Endothelial cell of umbilical vein (primary cell): ENCODE results near the gene SSBP3.

ENCODE experiments used
- FOS ChIP-seq: IDR thresholded peaks from 2 replicates; pipeline ENCODE4 v1.6.1; 2011; ENCODE audit warnings: mild to moderate bottlenecking, low read length, moderate library complexity, borderline replicate concordance; ENCODE audit not compliant: insufficient read depth
- JUN ChIP-seq: IDR thresholded peaks from 2 replicates; pipeline ENCODE4 v1.6.1; 2011; ENCODE audit warnings: borderline replicate concordance, low read depth; ENCODE audit not compliant: insufficient read length, insufficient read depth
- MYC ChIP-seq: IDR thresholded peaks from one replicate; pipeline ENCODE4 v1.6.1; 2011; ENCODE audit warnings: mild to moderate bottlenecking, low read depth, low read length
- POLR2A ChIP-seq: IDR thresholded peaks from 2 replicates; pipeline ENCODE4 v1.6.1; 2012; ENCODE audit warnings: low read depth, mild to moderate bottlenecking, control low read depth, low read length
- POLR2AphosphoS5 ChIP-seq: IDR thresholded peaks from 2 replicates; pipeline ENCODE4 v1.6.1; 2012; ENCODE audit warnings: low read depth, mild to moderate bottlenecking, control low read depth, low read length, moderate library complexity; ENCODE audit not compliant: insufficient read depth
- TF ChIP-seq, protein P1 (sequence below), 2 donors: IDR thresholded peaks; 1 replicate in 1 of 2; 2 replicates in 1 of 2; pipeline ENCODE4 v1.5.1; 2011; ENCODE audit warnings: low read length in 2 of 2, mild to moderate bottlenecking in 2 of 2, moderate library complexity in 2 of 2, control low read depth in 1 of 2, inconsistent platforms in 1 of 2, low read depth in 1 of 2; ENCODE audit not compliant: insufficient read depth in 1 of 2; ENCODE audit errors: extremely low read depth in 1 of 2
- TF ChIP-seq, protein P2 (sequence below): IDR thresholded peaks from 2 replicates; pipeline ENCODE4 v1.6.1; 2011; ENCODE audit not compliant: insufficient read depth, insufficient read length

DNA sequence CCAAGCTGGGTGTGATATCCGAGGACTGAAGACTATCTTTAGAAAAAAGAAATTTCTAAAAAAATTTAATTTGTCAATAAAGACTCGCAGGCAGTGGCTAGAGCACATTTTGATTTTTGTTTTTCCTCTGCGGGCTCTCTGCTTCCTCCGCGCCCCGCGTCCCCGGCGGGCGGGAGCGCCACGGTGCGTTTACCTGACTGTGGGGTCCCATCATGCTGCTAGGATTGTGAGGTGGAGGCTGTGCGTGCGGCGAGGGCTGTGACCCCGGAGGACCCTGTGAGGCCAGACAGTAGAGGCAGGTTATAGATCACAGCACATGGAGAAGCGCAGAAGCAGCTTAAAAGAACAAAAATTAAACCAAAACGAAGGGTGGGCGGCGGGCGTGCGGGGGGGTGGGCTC is 148.3 kb downstream of the SSBP3 start:
- TF ChIP-seq, protein P1, sequence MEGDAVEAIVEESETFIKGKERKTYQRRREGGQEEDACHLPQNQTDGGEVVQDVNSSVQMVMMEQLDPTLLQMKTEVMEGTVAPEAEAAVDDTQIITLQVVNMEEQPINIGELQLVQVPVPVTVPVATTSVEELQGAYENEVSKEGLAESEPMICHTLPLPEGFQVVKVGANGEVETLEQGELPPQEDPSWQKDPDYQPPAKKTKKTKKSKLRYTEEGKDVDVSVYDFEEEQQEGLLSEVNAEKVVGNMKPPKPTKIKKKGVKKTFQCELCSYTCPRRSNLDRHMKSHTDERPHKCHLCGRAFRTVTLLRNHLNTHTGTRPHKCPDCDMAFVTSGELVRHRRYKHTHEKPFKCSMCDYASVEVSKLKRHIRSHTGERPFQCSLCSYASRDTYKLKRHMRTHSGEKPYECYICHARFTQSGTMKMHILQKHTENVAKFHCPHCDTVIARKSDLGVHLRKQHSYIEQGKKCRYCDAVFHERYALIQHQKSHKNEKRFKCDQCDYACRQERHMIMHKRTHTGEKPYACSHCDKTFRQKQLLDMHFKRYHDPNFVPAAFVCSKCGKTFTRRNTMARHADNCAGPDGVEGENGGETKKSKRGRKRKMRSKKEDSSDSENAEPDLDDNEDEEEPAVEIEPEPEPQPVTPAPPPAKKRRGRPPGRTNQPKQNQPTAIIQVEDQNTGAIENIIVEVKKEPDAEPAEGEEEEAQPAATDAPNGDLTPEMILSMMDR (IDR thresholded peaks at IDR 0.05; ENCODE audit: extremely low read depth in 1 of 2, insufficient read depth in 1 of 2, low read depth in 1 of 2, low read length in 2 of 2), result no peak
- no peak for TF ChIP-seq POLR2A
- TF ChIP-seq, protein P2, sequence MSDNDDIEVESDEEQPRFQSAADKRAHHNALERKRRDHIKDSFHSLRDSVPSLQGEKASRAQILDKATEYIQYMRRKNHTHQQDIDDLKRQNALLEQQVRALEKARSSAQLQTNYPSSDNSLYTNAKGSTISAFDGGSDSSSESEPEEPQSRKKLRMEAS, result no peak
- no peak for TF ChIP-seq POLR2AphosphoS5
- no peak for TF ChIP-seq JUN
- TF ChIP-seq FOS, result no peak
- TF ChIP-seq MYC, result no peak
